ENCODE measurements around the gene IQGAP2.

The IQGAP2 gene

GRCh38 chr5:76747706-76748105 lies 344.6 kb downstream of the IQGAP2 start:
- Histone ChIP-seq H2BK120ac (ENCODE audit: low read depth, low read length) (peak overlapping the region; percentile 36), H3K36me3 (ENCODE audit: control insufficient read depth in 1 of 2, insufficient read depth in 2 of 2, low read depth in 1 of 2, low read length in 2 of 2) (no peaks in the 10 kb centered on the region), H2BK12ac (ENCODE audit: low read length in 2 of 2) (peak overlapping the region in 1 of 2 experiments; percentile 38), H3K4ac (ENCODE audit: low read depth in 1 of 2, low read length in 2 of 2) (no peak overlapping the region), H3K14ac (ENCODE audit: low read length in 2 of 2) (no peak overlapping the region), H3K79me1 (replicated peaks; ENCODE audit: low read length, poor library complexity, severe bottlenecking) (no peaks in the 10 kb centered on the region), H3K27me3 (ENCODE audit: control insufficient read depth in 1 of 2, insufficient read depth in 1 of 2, low read length in 2 of 2) (no peaks in the 10 kb centered on the region), H3K23ac (ENCODE audit: low read length in 2 of 2) (no peak overlapping the region), H3K4me2 (ENCODE audit: low read length, poor library complexity, severe bottlenecking) (no peak overlapping the region), H3K4me3 (ENCODE audit: insufficient read depth in 1 of 2, low read depth in 1 of 2, low read length in 2 of 2) (no peak overlapping the region), H2BK5ac (ENCODE audit: low read depth, low read length, poor library complexity, severe bottlenecking) (no peak overlapping the region), H3K9ac (ENCODE audit: low read length) (no peak overlapping the region), H3K4me1 (ENCODE audit: control insufficient read depth, insufficient read depth, low read depth, low read length) (no peaks in the 10 kb centered on the region), H4K8ac (ENCODE audit: low read length) (no peak overlapping the region), H2BK15ac (ENCODE audit: low read depth, poor library complexity, severe bottlenecking) (no peak overlapping the region), H3K9me3 (ENCODE audit: control insufficient read depth, low read length) (no peaks in the 10 kb centered on the region), H4K91ac (ENCODE audit: low read length) (no peak overlapping the region), H2AFZ (ENCODE audit: low read depth, low read length) (no peak overlapping the region), H3K18ac (ENCODE audit: low read depth in 1 of 2, low read length in 2 of 2) (no peak overlapping the region), H2AK5ac (ENCODE audit: low read length, severe bottlenecking) (peak overlapping the region; percentile 35), H3K27ac (ENCODE audit: low read length, poor library complexity, severe bottlenecking) (no peak overlapping the region)
- no peak for DNase-seq
- 97% methylated on average over 13 of the region's 13 CpGs for WGBS

DNA sequence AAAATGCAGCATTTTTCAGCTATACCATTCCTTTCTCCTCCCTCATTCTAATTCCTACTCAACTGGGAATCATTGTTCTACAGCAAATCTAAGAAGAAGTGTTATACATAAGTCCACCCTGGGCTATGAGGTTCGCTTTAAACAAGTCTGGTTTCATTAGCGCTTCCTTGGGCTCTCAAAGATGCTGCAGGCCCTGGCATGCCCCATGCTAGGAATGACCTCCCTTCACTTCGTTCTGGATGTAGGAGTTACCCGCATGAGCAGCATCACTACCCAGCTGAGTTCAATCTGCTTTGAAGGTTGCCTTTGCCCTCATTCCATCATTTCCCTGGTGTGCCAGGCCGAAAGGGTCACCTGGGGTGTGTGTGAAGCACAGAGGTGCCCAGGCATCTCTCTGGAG lies 348.2 kb downstream of the IQGAP2 start:
- H4K8ac ChIP-seq (ENCODE audit: low read length), result no peak overlapping the region
- H2AK5ac ChIP-seq (ENCODE audit: low read length, severe bottlenecking), result no peak overlapping the region
- no peak overlapping the region for H3K4ac ChIP-seq (ENCODE audit: low read depth in 1 of 2, low read length in 2 of 2)
- H3K4me1 ChIP-seq (ENCODE audit: control insufficient read depth, insufficient read depth, low read depth, low read length), result no peaks in the 10 kb centered on the region
- no peaks in the 10 kb centered on the region for H3K79me1 ChIP-seq (replicated peaks; ENCODE audit: low read length, poor library complexity, severe bottlenecking)
- no peak for DNase-seq
- H3K18ac ChIP-seq (ENCODE audit: low read depth in 1 of 2, low read length in 2 of 2), result no peak overlapping the region
- H3K4me2 ChIP-seq (ENCODE audit: low read length, poor library complexity, severe bottlenecking), result no peak overlapping the region
- 88% methylated on average over 5 of the region's 5 CpGs for WGBS
- H3K36me3 ChIP-seq (ENCODE audit: control insufficient read depth in 1 of 2, insufficient read depth in 2 of 2, low read depth in 1 of 2, low read length in 2 of 2), result no peaks in the 10 kb centered on the region
- H2BK5ac ChIP-seq (ENCODE audit: low read depth, low read length, poor library complexity, severe bottlenecking), result no peak overlapping the region
- H2BK15ac ChIP-seq (ENCODE audit: low read depth, poor library complexity, severe bottlenecking), result no peak overlapping the region
- no peaks in the 10 kb centered on the region for H3K27me3 ChIP-seq (ENCODE audit: control insufficient read depth in 1 of 2, insufficient read depth in 1 of 2, low read length in 2 of 2)
- no peak overlapping the region for H3K14ac ChIP-seq (ENCODE audit: low read length in 2 of 2)
- H3K9ac ChIP-seq (ENCODE audit: low read length), result no peak overlapping the region
- H3K23ac ChIP-seq (ENCODE audit: low read length in 2 of 2), result no peak overlapping the region
- no peak overlapping the region for H2BK12ac ChIP-seq (ENCODE audit: low read length in 2 of 2)
- no peak overlapping the region for H4K91ac ChIP-seq (ENCODE audit: low read length)
- H3K4me3 ChIP-seq (ENCODE audit: insufficient read depth in 1 of 2, low read depth in 1 of 2, low read length in 2 of 2), result no peak overlapping the region
- H2AFZ ChIP-seq (ENCODE audit: low read depth, low read length), result no peak overlapping the region
- H2BK120ac ChIP-seq (ENCODE audit: low read depth, low read length), result no peak overlapping the region
- no peaks in the 10 kb centered on the region for H3K9me3 ChIP-seq (ENCODE audit: control insufficient read depth, low read length)
- H3K27ac ChIP-seq (ENCODE audit: low read length, poor library complexity, severe bottlenecking), result no peak overlapping the region

GRCh38 chr5:76754668-76755078 lies 351.6 kb downstream of the IQGAP2 start:
- H2BK120ac ChIP-seq (ENCODE audit: low read depth, low read length), result no peak overlapping the region
- no peak overlapping the region for H3K27ac ChIP-seq (ENCODE audit: low read length, poor library complexity, severe bottlenecking)
- H3K4me3 ChIP-seq (ENCODE audit: insufficient read depth in 1 of 2, low read depth in 1 of 2, low read length in 2 of 2), result no peak overlapping the region
- no peak overlapping the region for H4K91ac ChIP-seq (ENCODE audit: low read length)
- no peaks in the 10 kb centered on the region for H3K4me1 ChIP-seq (ENCODE audit: control insufficient read depth, insufficient read depth, low read depth, low read length)
- 77% methylated on average over 3 of the region's 3 CpGs for WGBS
- H2AK5ac ChIP-seq (ENCODE audit: low read length, severe bottlenecking), result no peak overlapping the region
- H3K36me3 ChIP-seq (ENCODE audit: control insufficient read depth in 1 of 2, insufficient read depth in 2 of 2, low read depth in 1 of 2, low read length in 2 of 2), result no peaks in the 10 kb centered on the region
- H2BK5ac ChIP-seq (ENCODE audit: low read depth, low read length, poor library complexity, severe bottlenecking), result no peak overlapping the region
- H3K9ac ChIP-seq (ENCODE audit: low read length), result no peak overlapping the region
- peaks cover 0 to 2% of the 10 kb centered on the region in 2 experiments for H3K27me3 ChIP-seq (ENCODE audit: control insufficient read depth in 1 of 2, insufficient read depth in 1 of 2, low read length in 2 of 2)
- H2BK12ac ChIP-seq (ENCODE audit: low read length in 2 of 2), result no peak overlapping the region
- no peak overlapping the region for H3K23ac ChIP-seq (ENCODE audit: low read length in 2 of 2)
- H3K18ac ChIP-seq (ENCODE audit: low read depth in 1 of 2, low read length in 2 of 2), result no peak overlapping the region
- no peak overlapping the region for H3K4ac ChIP-seq (ENCODE audit: low read depth in 1 of 2, low read length in 2 of 2)
- no peak overlapping the region for H2AFZ ChIP-seq (ENCODE audit: low read depth, low read length)
- H3K14ac ChIP-seq (ENCODE audit: low read length in 2 of 2), result no peak overlapping the region
- no peaks in the 10 kb centered on the region for H3K9me3 ChIP-seq (ENCODE audit: control insufficient read depth, low read length)
- H4K8ac ChIP-seq (ENCODE audit: low read length), result no peak overlapping the region
- DNase-seq, result no peak
- no peak overlapping the region for H3K4me2 ChIP-seq (ENCODE audit: low read length, poor library complexity, severe bottlenecking)
- no peaks in the 10 kb centered on the region for H3K79me1 ChIP-seq (replicated peaks; ENCODE audit: low read length, poor library complexity, severe bottlenecking)
- no peak overlapping the region for H2BK15ac ChIP-seq (ENCODE audit: low read depth, poor library complexity, severe bottlenecking)

DNA sequence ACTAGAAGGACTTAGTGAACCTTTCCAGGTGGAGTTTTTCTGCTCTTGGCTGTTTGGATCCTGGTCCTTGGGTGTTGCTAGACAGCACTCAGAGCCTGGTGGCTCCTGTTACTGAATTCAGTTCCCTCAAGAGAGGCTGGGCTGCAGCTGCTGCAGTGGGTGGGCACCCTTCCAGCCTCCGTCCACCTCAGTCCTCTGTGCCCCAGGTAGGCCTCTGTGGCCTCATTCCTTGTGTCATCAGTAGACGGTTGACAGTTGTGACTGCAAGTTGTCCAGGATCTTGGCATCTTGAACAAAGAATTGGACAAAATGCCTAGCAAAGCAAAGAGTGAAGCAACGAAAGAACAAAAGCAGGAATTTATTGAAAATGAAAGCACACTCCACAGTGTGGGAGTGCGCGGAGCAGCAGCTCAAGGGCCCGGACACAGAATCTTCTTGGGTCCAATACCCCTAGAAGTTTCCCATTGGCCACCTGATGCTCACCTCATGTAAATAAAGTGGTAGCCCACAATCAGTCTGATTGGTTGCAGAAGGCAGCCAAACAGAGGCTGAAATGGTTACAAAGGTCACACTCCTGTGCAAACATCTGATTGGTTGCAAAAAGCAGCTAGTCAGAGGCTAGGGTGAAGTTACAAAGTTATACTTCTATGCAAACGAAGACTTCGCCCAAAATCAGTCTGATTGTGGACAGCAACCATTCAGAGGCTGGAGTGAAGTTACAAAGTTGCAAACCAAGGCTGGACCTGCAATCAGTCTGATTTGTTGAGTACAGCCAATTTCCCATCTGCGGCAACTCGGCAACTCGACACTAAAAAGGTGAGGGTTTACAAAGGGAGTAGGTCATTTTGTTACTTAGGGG lies 352.9 kb downstream of the IQGAP2 start:
- H3K18ac ChIP-seq (ENCODE audit: low read depth in 1 of 2, low read length in 2 of 2), result peak overlapping the region in 1 of 2 experiments; percentile 60
- H3K36me3 ChIP-seq (ENCODE audit: control insufficient read depth in 1 of 2, insufficient read depth in 2 of 2, low read depth in 1 of 2, low read length in 2 of 2), result no peaks in the 10 kb centered on the region
- H3K79me1 ChIP-seq (replicated peaks; ENCODE audit: low read length, poor library complexity, severe bottlenecking), result no peaks in the 10 kb centered on the region
- no peak overlapping the region for H3K14ac ChIP-seq (ENCODE audit: low read length in 2 of 2)
- H2BK120ac ChIP-seq (ENCODE audit: low read depth, low read length), result no peak overlapping the region
- H3K23ac ChIP-seq (ENCODE audit: low read length in 2 of 2), result no peak overlapping the region
- H2AK5ac ChIP-seq (ENCODE audit: low read length, severe bottlenecking), result no peak overlapping the region
- no peak overlapping the region for H3K27ac ChIP-seq (ENCODE audit: low read length, poor library complexity, severe bottlenecking)
- H3K4me2 ChIP-seq (ENCODE audit: low read length, poor library complexity, severe bottlenecking), result no peak overlapping the region
- WGBS, result 94% methylated on average over 11 of the region's 11 CpGs
- no peak overlapping the region for H3K9ac ChIP-seq (ENCODE audit: low read length)
- H3K4me1 ChIP-seq (ENCODE audit: control insufficient read depth, insufficient read depth, low read depth, low read length), result no peaks in the 10 kb centered on the region
- H3K4ac ChIP-seq (ENCODE audit: low read depth in 1 of 2, low read length in 2 of 2), result no peak overlapping the region
- no peak overlapping the region for H3K4me3 ChIP-seq (ENCODE audit: insufficient read depth in 1 of 2, low read depth in 1 of 2, low read length in 2 of 2)
- H2BK12ac ChIP-seq (ENCODE audit: low read length in 2 of 2), result peak overlapping the region in 1 of 2 experiments; percentile 57
- peaks cover 0 to 2% of the 10 kb centered on the region in 2 experiments for H3K27me3 ChIP-seq (ENCODE audit: control insufficient read depth in 1 of 2, insufficient read depth in 1 of 2, low read length in 2 of 2)
- H3K9me3 ChIP-seq (ENCODE audit: control insufficient read depth, low read length), result no peaks in the 10 kb centered on the region
- H2AFZ ChIP-seq (ENCODE audit: low read depth, low read length), result no peak overlapping the region
- H2BK15ac ChIP-seq (ENCODE audit: low read depth, poor library complexity, severe bottlenecking), result no peak overlapping the region
- DNase-seq, result no peak
- no peak overlapping the region for H4K8ac ChIP-seq (ENCODE audit: low read length)
- no peak overlapping the region for H4K91ac ChIP-seq (ENCODE audit: low read length)
- H2BK5ac ChIP-seq (ENCODE audit: low read depth, low read length, poor library complexity, severe bottlenecking), result no peak overlapping the region
